Measurements from ENCODE around the gene DCANP1.

GRCh38 chr5:135450952-135451351 lies 3.8 kb upstream of the DCANP1 start:
- no peak for TF ChIP-seq GABPA (tag; conservative IDR thresholded peaks at IDR 0.05; ENCODE audit: low read depth)
- no peak for TF ChIP-seq ZNF253 (CRISPR knock-in tag; conservative IDR thresholded peaks at IDR 0.05)
- no peak for TF ChIP-seq HNRNPH1 (optimal IDR thresholded peaks at IDR 0.05; ENCODE audit: low read depth, low read length)
- TF ChIP-seq ARID4B (CRISPR knock-in tag; IDR thresholded peaks at IDR 0.05) = no peak
